Stimulated activated naive CD8-positive, alpha-beta T cell treated with anti-CD3 and anti-CD28 coated beads, Interleukin-15, Interleukin-2, amounts not matched to agents 100 U/mL and 50 U/mL, for 24 hours (primary cell): Measurements from ENCODE around the gene GNAQ.
A peak's percentile ranks its signal among the peaks of the same experiment; 100 is the strongest.

Experiments
- ATAC-seq: fragments of 150-1000 bp; cut with Tn5 transposase; one replicate; pipeline ENCODE4 v1.10.0; 2021
- DNase-seq: peaks from one replicate; pipeline ENCODE4 v3.0.0; 2021

Gene GNAQ

DNA sequence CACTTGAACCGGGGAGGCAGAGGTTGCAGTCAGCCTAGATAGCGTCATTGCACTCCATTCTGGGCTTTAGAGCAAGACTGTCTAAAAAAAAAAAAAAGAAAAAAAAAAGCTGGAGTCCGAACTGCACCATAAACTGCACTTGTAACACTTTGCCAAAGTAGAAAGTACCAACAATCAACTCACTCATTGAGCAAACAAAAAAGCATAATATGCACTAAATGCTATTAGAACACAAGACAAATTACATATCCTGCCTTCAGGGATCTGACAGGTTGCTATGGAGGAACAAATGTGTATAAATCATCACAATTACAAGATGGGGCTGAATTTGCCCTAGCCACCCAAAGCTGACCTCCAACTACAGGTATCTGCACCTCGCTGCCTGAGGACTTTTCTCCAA, 27.9 kb downstream of the GNAQ start:
- DNase-seq (no peak), ATAC-seq (no peak)

DNA sequence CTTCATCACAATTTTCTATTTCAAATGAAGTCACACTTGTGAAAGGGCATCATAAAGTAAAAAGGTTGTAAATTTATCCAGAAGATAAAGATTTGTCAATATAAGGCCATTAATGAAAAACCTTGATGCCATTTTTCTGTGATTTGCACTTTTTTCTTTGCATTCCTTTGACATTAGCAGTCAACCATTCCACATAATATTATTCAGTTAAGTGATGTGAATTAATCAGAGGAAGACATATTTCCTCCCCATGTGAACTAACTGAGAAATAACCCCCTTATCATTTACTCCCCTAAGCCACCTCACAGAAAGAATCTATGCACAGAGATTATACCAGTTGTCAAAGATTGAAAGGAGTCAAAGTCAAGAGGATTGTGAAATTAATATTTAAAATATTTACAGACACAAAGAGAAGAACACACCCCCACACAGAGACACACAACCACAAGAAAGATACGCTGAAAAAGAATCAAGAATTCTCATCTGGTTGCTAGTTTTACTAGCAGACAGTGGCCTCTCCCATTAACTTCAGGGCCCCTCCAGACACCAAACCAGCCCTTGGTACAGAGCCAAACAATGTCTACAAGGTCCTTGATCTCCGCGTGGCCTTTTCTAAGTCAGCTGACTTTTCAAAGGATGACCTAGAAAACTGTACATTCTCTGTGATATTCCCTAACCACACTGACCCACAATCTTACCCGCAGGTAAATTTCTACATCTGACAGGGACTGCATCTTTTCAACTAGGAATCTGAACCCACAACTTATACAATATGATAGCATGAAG, 29.5 kb downstream of the GNAQ start:
- ATAC-seq, result no peak
- no peak for DNase-seq

DNA sequence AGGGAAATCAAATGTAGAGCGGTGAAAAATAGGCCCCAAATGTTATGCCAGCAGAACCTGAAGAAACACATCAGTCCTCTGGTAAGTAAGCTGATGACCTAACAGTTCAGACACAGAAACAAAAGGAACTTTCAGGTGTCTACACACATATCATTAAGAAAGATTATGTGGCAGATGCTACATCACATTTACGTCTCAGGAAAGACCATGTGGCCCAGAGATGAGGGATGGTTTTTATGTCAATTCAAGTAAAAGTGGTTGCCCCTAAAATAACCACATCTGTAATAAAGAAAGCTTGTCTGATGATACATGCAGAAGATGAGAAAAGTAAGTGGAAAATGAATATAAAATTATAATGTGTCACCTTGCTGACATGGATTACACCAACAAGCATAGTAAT, 31.4 kb downstream of the GNAQ start:
- ATAC-seq, result peak; percentile 80
- DNase-seq, result no peak

DNA sequence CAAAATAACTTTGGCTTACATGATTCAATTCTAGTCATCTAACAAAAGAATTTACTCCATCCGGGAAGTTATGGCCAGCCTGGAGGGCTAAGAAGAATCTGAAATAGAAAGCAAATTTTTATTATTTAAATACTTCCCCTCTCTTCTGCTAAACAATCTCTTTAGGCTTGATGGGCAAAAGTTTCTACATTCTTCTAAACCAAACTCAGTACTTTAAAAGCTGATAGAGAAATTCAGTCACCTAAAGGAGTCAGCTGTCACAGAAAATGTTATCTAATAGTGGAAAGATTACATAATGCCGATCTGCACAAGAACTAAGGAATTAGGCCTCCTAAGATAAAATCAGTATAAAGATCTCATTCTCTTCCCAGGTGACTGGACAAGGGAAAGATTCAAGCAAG, 32.4 kb downstream of the GNAQ start:
- DNase-seq (no peak), ATAC-seq (no peak)

DNA sequence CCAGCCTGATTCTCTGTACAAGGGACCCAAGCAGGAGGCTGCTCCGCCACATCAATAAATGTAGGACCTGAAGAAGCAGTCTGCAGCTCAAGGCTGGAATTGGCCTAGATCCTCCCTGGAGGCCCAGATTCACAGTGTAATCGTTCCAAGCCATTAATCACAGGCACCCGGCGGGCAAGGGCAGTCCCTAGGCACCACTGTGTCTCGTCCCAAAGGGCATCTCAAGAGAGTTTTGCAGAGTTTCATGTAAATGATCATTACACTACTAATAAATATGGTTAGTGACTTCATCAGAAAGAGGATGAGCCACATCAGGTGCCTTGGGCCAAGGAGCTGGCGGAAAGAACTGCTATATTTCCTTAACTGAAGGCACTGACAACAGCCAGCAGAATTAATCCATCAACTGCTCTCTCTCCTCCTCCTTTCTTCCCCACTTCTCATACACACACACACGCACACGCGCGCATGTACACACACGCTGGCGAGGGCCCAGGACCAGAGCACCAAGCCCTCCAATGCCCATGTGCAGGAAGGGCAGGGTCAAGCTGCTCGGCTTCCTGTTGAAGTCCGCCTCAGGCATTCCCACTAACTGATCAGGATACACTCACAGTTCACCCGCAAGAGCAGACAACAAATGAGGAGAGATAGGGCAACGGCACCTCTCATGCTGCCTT, 33.9 kb downstream of the GNAQ start:
- DNase-seq, result no peak
- ATAC-seq, result no peak

DNA sequence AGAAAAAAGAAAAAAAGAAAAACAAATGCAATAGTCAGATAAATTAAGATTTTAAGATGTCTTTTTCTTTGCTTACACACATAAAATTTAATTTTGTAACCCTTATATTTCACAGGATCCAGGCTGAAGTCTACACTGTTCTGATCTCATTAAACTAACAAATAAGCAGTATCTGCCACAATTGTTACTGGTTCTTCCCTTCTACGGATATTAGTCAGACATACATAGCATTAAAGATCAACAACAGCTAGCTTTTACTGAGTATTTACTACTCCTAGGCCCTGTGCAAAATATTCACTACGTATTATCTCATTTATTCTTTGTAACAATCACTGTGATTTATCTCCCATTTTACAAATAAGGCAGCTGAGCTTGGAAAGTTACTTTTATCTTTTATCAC, 34.9 kb downstream of the GNAQ start:
- ATAC-seq, result no peak

DNA sequence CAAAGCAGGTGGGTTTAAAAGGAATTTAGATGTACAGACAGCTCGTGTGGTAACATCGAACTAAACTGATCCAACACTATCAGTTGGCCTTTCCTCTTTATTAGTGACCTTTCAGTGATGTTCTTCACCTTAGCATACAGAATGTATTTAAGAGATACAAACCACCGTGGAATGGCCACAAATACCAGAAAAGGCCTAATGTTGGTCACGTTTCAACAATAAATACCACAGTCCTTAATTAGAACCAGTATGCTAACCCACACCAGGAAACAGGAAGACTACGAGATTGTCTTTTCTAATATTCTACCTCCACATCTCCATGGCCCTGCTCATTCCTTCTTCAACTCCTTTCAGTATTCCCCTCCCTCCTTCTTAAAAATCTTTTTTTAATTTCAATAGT, 40.4 kb downstream of the GNAQ start:
- DNase-seq, result no peak
- no peak for ATAC-seq

More for the DNA sequence above, 34.9 kb downstream of the GNAQ start:
- DNase-seq, result no peak

DNA sequence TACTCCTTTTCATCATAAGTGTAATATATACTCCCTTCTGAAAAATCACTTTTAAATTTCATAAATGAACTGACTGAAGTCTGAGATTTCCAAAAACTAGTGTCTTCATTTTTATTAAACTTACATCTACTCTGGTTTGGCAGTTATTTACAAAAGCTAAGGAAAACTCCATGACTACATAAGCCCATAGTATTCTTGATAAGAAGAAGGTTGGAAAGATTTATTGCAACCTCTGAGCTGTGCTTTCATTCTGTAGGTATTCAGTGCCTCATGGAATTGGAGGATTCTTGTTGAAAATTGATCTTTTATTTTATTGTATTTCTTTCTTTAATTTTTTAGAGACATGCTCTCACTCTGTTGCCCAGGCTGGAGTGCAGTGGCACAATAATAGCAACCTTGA, 41.7 kb downstream of the GNAQ start:
- DNase-seq (no peak), ATAC-seq (no peak)

DNA sequence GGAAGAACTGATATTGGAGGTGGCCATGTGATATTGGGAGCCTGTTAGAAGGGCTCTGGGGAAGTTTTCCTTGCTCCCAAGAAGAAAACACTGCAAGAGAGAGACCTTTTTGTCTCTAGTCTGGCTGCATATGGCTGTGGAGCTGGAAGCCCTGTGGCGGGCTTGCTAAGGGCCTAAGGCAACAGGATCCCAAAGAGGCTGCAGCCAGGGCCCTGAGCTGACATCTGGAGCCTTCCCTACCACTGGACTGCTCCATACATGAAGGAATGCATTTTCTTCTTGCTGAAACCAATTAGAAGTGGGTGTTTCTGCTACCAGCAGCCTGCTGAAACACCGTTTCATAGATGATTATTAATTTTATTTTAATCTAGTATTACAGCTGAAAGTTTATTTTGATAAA, 42.2 kb downstream of the GNAQ start:
- ATAC-seq (no peak), DNase-seq (no peak)

DNA sequence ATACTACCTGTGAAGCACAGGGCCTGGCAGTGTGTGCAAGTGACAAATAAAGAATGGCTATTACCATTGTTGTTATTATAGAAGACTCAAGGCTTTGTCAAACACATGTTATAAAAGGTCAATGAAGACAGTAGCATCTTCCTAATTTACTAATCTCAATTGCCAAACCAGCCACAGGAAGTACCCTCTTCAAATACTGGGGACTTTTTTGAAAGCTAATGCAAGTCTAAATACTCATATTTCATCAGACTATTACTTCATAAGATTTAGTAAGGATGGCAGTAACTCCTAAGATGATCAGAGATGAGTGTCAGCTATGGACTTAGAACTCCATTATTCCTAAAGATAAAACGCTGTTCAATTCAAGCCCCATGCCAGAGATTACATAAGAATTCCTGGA, 43.0 kb downstream of the GNAQ start:
- no peak for DNase-seq

DNA sequence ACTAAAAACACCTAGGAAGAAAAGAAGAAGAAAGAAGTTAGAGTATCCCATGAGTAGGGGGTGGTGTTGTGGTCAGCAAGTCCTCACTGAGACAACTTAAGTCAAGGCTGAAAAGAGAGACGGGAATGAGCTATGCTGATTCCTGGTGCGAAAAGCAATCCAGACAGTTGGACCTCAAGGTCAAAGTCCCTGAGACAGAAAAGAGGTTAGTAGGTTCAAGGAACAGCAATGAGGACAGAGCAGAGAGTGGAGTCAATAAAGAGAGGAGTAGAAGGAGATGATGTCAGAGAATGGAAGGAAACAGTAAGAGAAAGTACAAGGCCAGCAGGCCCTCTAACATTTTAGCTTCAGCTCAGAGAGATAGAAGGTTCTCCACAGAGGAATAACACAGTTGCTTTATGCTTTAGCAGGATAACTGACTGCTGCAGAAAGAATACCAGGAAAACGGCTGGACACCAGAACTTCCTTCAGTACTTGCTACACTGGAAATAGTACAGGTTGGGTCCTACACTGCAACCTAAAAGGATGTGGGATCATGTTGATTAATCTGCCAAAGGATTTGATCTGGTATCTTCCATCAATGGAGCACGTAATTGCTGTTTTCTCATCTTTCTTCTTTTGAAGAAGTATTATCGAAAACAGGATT, 43.6 kb downstream of the GNAQ start:
- DNase-seq (no peak), ATAC-seq (no peak)

More for the DNA sequence above, 43.0 kb downstream of the GNAQ start:
- no peak for ATAC-seq

DNA sequence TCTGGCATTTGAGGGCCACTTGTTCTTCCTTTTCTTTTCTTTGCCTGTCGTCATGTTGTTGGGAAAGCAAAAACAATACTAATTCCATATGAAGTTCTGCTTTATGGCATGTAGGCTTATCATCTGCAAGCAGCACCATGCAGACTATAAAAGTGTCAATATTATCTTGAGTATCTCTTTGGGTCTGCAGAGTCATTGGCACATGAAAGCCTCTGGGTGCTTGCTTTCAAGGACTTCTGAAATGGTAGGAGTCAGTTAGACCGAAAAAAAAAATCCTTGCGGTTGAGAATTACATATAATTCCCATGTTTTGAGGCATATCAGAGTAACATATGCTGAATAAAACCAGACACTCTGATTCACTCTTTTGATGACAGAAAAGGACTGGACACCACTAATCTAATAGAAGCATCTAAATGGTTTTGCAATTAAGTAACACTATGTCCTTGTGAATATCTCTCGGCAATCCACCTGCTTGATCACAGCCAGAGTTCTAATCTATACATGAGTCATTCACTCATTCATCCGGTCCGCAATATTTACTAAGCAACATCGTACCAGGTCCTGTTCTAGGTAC, 44.4 kb downstream of the GNAQ start:
- no peak for ATAC-seq
- no peak for DNase-seq

DNA sequence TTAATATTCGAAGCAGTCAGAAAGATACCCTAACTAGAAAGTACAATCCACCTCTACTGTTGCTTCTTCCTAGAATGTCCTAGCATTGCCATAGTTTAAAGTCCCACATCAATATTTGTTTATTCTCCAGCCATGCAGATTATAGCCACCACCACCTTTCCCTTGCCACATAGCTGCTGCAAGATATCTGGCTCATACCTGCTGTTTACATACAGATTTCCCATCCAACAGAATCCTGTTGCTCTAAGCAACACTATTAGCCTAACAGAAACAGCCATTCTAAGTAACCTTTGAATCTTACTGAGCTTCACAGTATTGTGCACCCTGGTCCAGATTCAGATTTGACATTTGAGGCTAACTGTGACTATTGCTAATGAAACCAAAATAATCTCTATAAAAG, 45.6 kb downstream of the GNAQ start:
- ATAC-seq, result no peak
- no peak for DNase-seq

DNA sequence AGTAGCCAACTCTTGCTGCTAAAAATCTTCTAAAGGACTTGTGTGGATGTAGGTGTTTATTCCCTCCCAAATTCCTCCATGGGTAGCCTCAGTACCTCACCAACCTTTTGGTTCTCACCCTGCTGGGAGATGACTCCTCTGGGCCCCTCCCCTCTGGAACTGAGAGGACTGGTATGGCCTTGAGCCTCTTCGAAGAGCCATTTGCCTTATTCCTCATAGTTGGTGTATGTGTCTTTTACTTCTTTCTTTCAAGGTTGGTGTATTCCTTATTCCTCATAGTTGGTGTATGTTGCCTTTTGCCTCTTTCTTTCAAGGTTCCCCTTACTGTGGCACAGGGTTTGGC, 48.3 kb downstream of the GNAQ start:
- DNase-seq (no peak), ATAC-seq (no peak)

DNA sequence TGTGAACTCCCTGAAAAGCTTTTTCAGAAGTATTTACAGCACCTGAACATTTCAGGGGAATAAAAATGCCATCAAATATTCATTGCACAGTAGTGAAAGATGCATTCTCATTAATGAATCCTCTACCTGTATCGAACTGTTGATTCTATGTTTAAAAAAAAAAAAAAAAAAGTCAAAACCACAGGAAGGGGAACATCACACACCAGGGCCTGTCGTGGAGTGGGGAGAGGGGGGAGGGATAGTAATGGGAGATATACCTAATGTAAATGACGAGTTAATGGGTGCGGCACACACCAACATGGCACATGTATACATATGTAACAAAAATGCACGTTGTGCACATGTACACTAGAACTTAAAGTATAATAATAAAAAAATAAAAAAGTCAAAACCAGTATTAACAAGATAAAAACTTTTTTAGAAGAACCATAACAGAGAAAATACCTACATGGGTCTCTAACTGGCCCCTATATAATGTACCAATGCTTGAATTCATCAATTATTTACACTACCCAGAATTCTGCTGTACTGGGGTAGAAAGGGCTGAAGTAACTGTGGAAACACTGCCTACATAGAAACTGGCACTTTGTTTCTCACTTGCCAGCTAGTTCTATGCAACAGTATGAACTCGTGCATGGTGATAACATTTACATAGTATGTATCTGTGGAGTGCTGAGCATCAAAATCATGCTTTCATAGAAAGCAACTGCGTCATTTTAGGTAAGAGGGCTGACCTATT, 48.9 kb downstream of the GNAQ start:
- ATAC-seq (no peak), DNase-seq (no peak)

DNA sequence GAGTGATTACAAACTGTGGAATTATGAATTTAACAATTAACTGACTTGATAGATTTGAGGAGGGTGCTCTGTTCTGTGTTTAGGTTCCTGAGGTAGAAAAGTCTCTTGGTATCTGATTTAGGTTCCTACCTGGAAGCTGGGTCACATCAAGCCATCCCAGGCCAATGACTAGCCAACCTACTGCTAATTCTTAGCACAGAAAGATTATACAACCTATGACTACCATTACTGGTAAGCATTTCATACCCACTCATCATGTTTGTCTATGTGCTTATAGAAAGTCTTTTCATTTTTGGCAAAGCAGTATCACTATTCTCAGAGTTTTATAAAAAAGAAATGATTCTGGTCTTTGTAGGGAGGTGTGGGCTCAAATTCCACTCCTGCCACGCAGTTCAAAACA, 49.7 kb downstream of the GNAQ start:
- ATAC-seq, result no peak
- DNase-seq, result no peak

DNA sequence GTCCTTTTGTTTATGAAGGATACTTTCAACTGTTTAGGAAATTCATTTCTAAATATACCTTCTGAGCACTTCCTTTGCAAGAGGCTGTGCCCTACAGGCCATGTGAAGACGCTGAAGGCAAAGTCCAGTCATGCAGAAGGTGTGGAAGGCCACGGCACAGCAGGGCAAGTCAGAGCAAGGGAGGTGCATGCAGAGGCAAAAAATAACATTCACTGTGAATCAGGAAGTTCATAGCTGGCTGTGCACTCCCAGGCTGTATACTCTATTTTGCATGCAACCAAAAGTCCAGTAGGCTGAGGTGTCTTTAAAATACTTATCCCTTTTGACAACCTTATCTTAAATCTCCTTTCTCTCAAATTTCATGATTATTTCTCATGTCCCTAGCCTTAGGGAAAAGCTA, 50.3 kb downstream of the GNAQ start:
- DNase-seq, result no peak

DNA sequence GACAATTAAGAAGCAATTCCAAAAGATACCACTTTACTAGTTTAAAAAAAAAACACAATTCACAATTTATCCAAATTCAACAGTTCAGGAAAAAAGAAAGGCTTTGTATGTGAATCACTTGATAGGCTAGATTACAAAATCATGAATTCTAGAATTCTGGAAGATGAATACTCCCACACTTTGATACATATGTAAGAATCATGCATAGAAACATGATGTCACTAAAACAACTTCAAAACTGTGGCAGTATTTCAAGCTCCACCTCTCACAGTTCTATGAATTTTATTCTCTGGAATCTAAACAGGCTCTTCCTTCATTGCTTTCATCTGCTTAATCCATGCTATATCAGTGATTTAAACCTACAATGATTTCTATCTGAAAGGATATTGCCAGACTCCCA, 51.0 kb downstream of the GNAQ start:
- ATAC-seq, result no peak
- DNase-seq, result no peak

More for the DNA sequence above, 50.3 kb downstream of the GNAQ start:
- ATAC-seq, result peak; percentile 33

DNA sequence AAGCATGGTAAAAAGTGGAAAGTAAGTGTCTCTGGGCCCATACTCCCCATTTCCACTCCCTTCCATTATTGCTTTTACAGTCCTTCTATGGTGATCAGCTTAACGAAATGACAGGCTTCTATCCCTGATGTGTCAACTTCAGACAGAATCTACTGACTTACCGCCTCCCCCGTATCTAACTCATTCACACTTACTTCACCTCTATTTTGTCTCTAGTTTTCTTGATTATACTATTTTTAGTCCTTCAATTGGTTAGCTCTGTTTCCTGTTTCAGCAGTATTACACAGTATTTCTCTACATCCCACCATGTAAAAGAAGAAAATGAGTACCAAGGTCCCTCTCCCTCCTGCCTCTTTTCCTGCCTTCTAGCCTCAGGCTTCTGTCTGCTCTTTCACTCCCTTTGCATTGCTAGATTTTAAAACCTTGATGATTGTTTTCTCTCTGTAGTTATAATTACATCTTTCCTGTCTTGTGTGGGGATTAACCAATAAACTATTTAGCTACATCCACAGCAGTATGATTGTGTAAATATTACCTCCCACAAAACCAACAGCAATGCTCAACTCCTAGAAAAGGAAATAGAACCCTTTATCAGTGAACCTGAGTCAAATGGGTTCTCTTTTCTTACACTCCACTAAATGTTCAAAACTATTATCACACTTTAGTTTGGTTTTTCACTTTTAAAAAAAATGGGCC, 53.4 kb downstream of the GNAQ start:
- DNase-seq (no peak), ATAC-seq (peak; percentile 76)

DNA sequence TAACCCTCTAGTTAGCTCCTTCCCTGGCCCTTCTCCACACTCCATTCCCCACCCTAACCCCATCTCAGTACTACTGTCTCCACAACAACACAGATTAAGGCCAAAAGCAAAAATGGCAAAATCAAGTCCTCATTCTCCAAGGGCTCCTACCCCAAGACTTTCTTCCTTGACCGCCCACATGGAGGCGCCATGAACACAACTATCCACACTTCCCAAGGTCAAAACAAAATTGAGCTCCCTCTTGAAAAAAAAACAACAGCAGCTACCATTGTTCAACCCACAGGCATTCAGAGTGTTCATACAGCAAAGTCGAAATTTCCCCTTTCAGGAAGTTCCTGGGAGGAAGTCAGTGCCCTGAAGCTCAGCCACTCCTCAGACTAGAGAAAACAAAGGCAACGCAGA, 54.4 kb downstream of the GNAQ start:
- DNase-seq (peak; percentile 48), ATAC-seq (peak; percentile 8)

DNA sequence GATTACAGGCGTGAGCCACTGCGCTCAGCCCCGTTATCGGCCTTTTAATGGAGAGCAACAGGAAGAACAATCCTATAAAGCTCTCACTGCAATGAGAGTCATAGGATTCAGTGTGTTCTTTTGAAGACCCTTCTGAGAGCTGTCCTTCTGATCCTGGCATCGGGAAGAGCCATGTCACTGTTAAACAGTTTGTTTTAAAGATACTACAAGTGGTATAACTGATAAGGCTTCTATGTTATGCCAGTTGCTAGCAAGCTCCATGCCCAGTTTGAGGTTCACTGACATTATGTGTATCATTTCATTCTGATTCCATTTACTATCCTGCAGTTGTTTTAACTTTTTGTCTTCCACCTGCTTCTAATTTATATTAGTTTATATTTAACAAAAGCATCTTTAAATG, 55.8 kb downstream of the GNAQ start:
- ATAC-seq, result no peak

DNA sequence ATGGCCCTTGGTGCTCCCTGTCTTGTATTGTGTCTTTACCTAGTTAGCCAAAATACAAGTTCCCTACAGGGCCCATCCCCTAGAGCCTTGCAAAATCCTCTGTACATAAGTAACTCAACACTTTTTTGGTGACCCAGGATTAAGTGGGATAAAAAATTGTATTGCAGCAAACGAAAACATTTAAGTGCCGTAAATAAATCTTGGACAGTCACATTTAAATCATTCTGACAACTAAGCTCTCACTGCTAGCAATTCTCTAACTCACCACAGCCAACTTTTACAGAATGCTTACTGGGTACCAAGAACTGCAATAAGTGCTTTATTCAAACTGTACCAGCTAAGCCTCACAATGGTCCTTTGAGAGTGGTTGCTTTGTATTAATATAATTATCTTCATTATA, 56.6 kb downstream of the GNAQ start:
- ATAC-seq, result no peak
- DNase-seq, result no peak

More for the DNA sequence above, 55.8 kb downstream of the GNAQ start:
- DNase-seq, result no peak
